Smooth muscle cell (in vitro differentiated cells): ENCODE results near the gene MAN2C1. TPM values are rescaled to one million over a fixed set of nuclear protein-coding genes. Genes with fewer than 3 reads are reported as not detected.

ENCODE experiments used
- DNase-seq: peaks from one replicate; lab custom pipeline; 2025; ENCODE audit not compliant: unreplicated experiment; lab: John Stamatoyannopoulos, UW
- H2AFZ ChIP-seq: fragments of 200-600 bp; sonication (generic); 2 replicates; pipeline ENCODE4 v1.6.0; 2016; ENCODE audit warnings: antibody characterized with exemption, low read depth, mild to moderate bottlenecking
- H3F3A ChIP-seq: fragments of 200-600 bp; sonication (generic); 2 replicates; pipeline ENCODE4 v1.6.0; 2017; ENCODE audit warnings: antibody characterized with exemption, low read depth
- H3K27ac ChIP-seq: fragments of 200-600 bp; sonication (generic); 2 replicates; pipeline ENCODE4 v1.5.1; 2016; ENCODE audit warnings: low read depth, mild to moderate bottlenecking
- H3K27me3 ChIP-seq: fragments of 200-600 bp; sonication (generic); 2 replicates; pipeline ENCODE4 v1.6.1; 2016; ENCODE audit warnings: low read depth, mild to moderate bottlenecking
- H3K36me3 ChIP-seq: fragments of 200-600 bp; sonication (generic); 2 replicates; pipeline ENCODE4 v1.5.1; 2016; ENCODE audit warnings: low read depth
- H3K4me1 ChIP-seq: fragments of 200-600 bp; sonication (generic); 2 replicates; pipeline ENCODE4 v1.5.1; 2016; ENCODE audit warnings: low read depth
- H3K4me2 ChIP-seq: fragments of 200-600 bp; sonication (generic); 2 replicates; pipeline ENCODE4 v1.6.0; 2016; ENCODE audit warnings: mild to moderate bottlenecking
- H3K4me3 ChIP-seq: fragments of 200-600 bp; sonication (generic); 2 replicates; pipeline ENCODE4 v1.5.1; 2016; ENCODE audit warnings: mild to moderate bottlenecking
- H3K79me2 ChIP-seq: fragments of 200-600 bp; sonication (generic); 2 replicates; pipeline ENCODE4 v1.6.0; 2016; ENCODE audit warnings: low read depth, mild to moderate bottlenecking
- H3K9ac ChIP-seq: fragments of 200-600 bp; sonication (generic); 2 replicates; pipeline ENCODE4 v1.6.0; 2016; ENCODE audit warnings: low read depth
- H3K9me3 ChIP-seq: fragments of 200-600 bp; sonication (generic); replicated peaks from 2 replicates; pipeline ENCODE4 v1.5.1; 2016; ENCODE audit warnings: low read depth
- H4K20me1 ChIP-seq: fragments of 200-600 bp; sonication (generic); 2 replicates; pipeline ENCODE4 v1.6.0; 2016; ENCODE audit warnings: low read depth
- CTCF ChIP-seq: fragments of 200-600 bp; sonication (generic); IDR thresholded peaks from 2 replicates; pipeline ENCODE4 v1.5.1; 2017; ENCODE audit warnings: borderline replicate concordance, mild to moderate bottlenecking, antibody characterized with exemption; ENCODE audit not compliant: insufficient read depth, poor library complexity, severe bottlenecking
- WGBS: methylation state at CpG from one replicate; pipeline ENCODE4 v1.1.7; 2016; ENCODE audit warnings: low lambda C conversion rate; 5-methylcytosine and 5-hydroxymethylcytosine counted together
- polyA plus RNA-seq: library from polyadenylated mRNA; unstranded; fragments of >200 nt; fragmentation: Nextera tagmentation; extraction: Ambion mirVana; gene quantifications from 2 replicates; pipeline ENCODE4 v1.2.1, GENCODE V29; 2016
- total RNA-seq: library from RNA; depleted of rRNA; stranded (reverse); fragments of >200 nt; gene quantifications from 2 replicates; pipeline ENCODE4 v1.2.3, GENCODE V29; 2014

MAN2C1 gene
- total and polyA plus RNA-seq, 2 experiments from 2014 or later: 64.5 to 70.7 TPM

- Histone ChIP-seq H3K36me3 (no peaks in the 10 kb centered on the region), H3F3A (no peaks in the 10 kb centered on the region), H3K4me3 (no peak overlapping the region), H3K27ac (no peak overlapping the region), H3K9ac (no peak overlapping the region), H2AFZ (no peak overlapping the region), H3K4me1 (no peaks in the 10 kb centered on the region), H3K79me2 (no peaks in the 10 kb centered on the region), H3K4me2 (no peak overlapping the region), H4K20me1 (peaks cover under 1% of the 10 kb centered on the region), H3K9me3 (no peaks in the 10 kb centered on the region), H3K27me3 (no peaks in the 10 kb centered on the region)
- no peak for DNase-seq
- no peak for TF ChIP-seq CTCF
- 96% methylated on average over 13 of the region's 13 CpGs for WGBS
Measured at GRCh38 chr15:75361989-75362641, 6.3 kb downstream of the MAN2C1 start.

DNA sequence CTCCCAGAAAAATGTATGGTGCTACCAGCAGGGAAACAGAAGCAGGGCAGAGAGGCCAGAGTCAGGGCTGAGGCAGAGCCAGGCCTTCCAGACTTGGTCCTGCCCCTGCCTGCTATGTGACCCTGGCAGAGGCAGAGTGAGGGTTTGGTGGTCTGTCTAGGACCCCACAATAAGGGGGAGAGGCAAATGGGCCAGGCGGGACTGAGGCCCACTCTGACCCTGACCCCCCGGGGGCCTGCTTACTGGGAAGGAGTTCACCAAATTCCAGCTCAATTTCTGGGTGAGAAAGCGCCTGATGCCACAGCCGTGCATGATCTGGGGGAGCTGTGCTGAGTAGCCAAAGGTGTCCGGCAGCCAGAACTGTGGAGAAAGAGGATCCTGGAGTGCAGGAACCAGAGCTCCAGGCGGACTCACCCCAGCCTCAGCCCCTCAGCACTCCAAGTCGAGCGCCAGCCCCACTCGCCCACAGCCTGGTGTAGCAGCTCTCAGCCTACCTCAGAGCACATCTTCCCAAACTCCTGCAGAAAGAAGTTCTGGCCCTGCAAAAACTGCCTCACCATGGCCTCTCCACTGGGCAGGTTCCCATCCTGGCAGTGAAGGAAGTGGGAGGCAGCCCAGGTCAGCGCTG is 6.9 kb downstream of the MAN2C1 start:
- Histone ChIP-seq H3K4me2 (no peak overlapping the region), H3F3A (no peaks in the 10 kb centered on the region), H3K36me3 (no peaks in the 10 kb centered on the region), H3K9ac (no peak overlapping the region), H2AFZ (no peak overlapping the region), H3K4me1 (no peaks in the 10 kb centered on the region), H3K9me3 (no peaks in the 10 kb centered on the region), H3K79me2 (no peaks in the 10 kb centered on the region), H4K20me1 (no peaks in the 10 kb centered on the region), H3K4me3 (no peak overlapping the region), H3K27me3 (no peaks in the 10 kb centered on the region), H3K27ac (no peak overlapping the region)
- WGBS: 98% methylated on average over 10 of the region's 10 CpGs
- TF ChIP-seq CTCF: no peak
- DNase-seq: no peak

- H3K4me3 ChIP-seq: no peak overlapping the region
- no peak overlapping the region for H3K27ac ChIP-seq
- 96% methylated on average over 2 of the region's 7 CpGs for WGBS
- no peaks in the 10 kb centered on the region for H3F3A ChIP-seq
- no peak overlapping the region for H3K4me2 ChIP-seq
- H3K9me3 ChIP-seq: no peaks in the 10 kb centered on the region
- no peaks in the 10 kb centered on the region for H3K79me2 ChIP-seq
- H2AFZ ChIP-seq: no peak overlapping the region
- H3K27me3 ChIP-seq: no peaks in the 10 kb centered on the region
- H3K36me3 ChIP-seq: no peaks in the 10 kb centered on the region
- TF ChIP-seq CTCF: no peak
- H3K9ac ChIP-seq: no peak overlapping the region
- no peaks in the 10 kb centered on the region for H4K20me1 ChIP-seq
- no peak for DNase-seq
- H3K4me1 ChIP-seq: no peaks in the 10 kb centered on the region
Measured at GRCh38 chr15:75360856-75361255, 7.6 kb downstream of the MAN2C1 start.

DNA sequence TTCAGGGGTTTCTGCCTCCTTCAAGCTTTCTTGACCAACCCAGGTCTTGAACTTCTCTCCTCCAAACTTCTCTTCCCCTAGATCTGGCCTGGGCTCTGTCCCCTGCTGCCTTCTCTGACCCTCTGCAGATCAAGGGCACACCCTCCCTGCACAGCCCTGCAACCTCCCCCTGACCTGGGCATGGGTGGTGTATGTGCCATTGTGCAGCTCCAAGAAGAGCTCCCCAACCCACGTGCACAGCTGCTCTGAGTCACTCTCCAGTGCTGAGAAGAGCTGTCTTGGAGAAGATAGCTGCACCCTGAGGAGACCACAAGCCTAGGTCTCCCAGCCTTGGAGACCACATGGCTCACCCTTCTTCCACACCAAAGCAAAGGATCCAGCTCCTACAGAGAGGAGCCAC is 8.0 kb downstream of the MAN2C1 start:
- Histone ChIP-seq H3K27ac (no peak overlapping the region), H3K9me3 (no peaks in the 10 kb centered on the region), H3K9ac (no peak overlapping the region), H4K20me1 (no peaks in the 10 kb centered on the region), H3K4me1 (no peaks in the 10 kb centered on the region), H3K4me3 (no peak overlapping the region), H3K79me2 (no peaks in the 10 kb centered on the region), H3K36me3 (no peaks in the 10 kb centered on the region), H2AFZ (no peak overlapping the region), H3F3A (no peaks in the 10 kb centered on the region), H3K27me3 (no peaks in the 10 kb centered on the region), H3K4me2 (no peak overlapping the region)
- TF ChIP-seq CTCF: no peak
- WGBS: 86% methylated on average over 1 of the region's 1 CpG
- no peak for DNase-seq
